IPS-18a (cell line): ENCODE results near the gene PRPF19.
A peak's percentile ranks its signal among the peaks of the same experiment; 100 is the strongest.

ENCODE experiments used
- H3K27ac ChIP-seq: one replicate; pipeline ENCODE4 v1.5.1; 2013; ENCODE audit warnings: low read length
- H3K27me3 ChIP-seq: one replicate; pipeline ENCODE4 v1.6.1; 2013; ENCODE audit warnings: mild to moderate bottlenecking, low read length; ENCODE audit not compliant: control insufficient read depth, insufficient read depth
- H3K36me3 ChIP-seq: one replicate; pipeline ENCODE4 v1.6.1; 2013; ENCODE audit warnings: low read depth, low read length; ENCODE audit not compliant: control insufficient read depth
- H3K4me1 ChIP-seq: one replicate; pipeline ENCODE4 v1.6.1; 2013; ENCODE audit warnings: low read depth, low read length; ENCODE audit not compliant: control insufficient read depth
- H3K4me3 ChIP-seq: one replicate; pipeline ENCODE4 v1.5.1; 2013; ENCODE audit warnings: low read length
- H3K9ac ChIP-seq: one replicate; pipeline ENCODE4 v1.6.1; 2013; ENCODE audit warnings: mild to moderate bottlenecking, low read length, moderate library complexity
- H3K9me3 ChIP-seq: one replicate; pipeline ENCODE4 v1.6.1; 2013; ENCODE audit warnings: low read depth, low read length; ENCODE audit not compliant: control insufficient read depth

PRPF19 gene

DNA sequence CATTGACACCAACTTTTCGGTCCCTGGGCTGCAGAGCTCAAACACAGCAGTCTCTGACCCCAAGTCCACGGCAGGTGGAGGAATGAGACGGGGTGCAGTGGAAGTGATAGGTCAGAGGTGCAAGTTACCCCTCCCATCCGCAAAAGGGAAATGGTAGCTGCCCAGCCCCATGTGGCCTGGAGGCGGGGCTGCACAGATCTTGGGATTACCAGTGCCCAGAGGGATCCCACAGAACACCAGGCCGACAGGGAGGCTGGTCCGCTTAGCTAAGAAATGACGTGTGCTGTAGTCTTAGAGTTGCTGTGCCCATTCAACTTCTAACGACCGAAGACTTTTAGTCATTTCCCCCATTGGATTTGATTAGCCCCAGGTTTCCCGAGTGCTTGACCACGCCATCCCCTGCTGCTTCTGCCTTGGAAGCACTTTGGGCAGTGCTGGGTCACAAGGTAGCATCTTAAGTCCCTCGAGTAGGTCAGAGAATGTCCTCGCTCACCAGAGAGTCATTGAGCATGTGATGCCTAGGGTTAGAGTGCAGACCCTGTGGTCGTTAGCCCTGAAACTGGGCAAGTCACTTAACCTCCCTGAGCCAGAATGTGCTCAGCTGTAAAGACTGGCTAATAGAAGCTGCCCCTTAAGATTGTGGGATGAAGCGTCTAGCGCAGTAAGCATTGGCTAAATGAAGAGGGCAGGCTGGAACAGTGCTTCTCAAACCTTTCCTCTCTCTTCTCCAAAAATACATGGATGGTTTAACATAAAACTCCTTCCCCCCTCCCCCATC is 54.9 kb downstream of the PRPF19 start:
- no peak overlapping the region for H3K9ac ChIP-seq
- H3K4me1 ChIP-seq, result no peaks in the 10 kb centered on the region
- no peak overlapping the region for H3K4me3 ChIP-seq
- peaks cover 6% of the 10 kb centered on the region for H3K27me3 ChIP-seq
- peaks cover 31% of the 10 kb centered on the region for H3K36me3 ChIP-seq
- no peak overlapping the region for H3K27ac ChIP-seq
- H3K9me3 ChIP-seq, result no peaks in the 10 kb centered on the region

- Histone ChIP-seq H3K4me3 (no peak overlapping the region), H3K27ac (no peak overlapping the region), H3K27me3 (peaks cover 6% of the 10 kb centered on the region), H3K36me3 (peaks cover 34% of the 10 kb centered on the region), H3K9ac (no peak overlapping the region), H3K9me3 (no peaks in the 10 kb centered on the region), H3K4me1 (no peaks in the 10 kb centered on the region)
These were observed 56.5 kb downstream of the PRPF19 start for GRCh38 chr11:60849641-60850520.

- Histone ChIP-seq H3K4me1 (peaks cover 2% of the 10 kb centered on the region), H3K27me3 (peaks cover 6% of the 10 kb centered on the region), H3K27ac (no peak overlapping the region), H3K9ac (no peak overlapping the region), H3K9me3 (no peaks in the 10 kb centered on the region), H3K4me3 (no peak overlapping the region), H3K36me3 (peaks cover 35% of the 10 kb centered on the region)
These were observed 57.7 kb downstream of the PRPF19 start for GRCh38 chr11:60848714-60849151.

DNA sequence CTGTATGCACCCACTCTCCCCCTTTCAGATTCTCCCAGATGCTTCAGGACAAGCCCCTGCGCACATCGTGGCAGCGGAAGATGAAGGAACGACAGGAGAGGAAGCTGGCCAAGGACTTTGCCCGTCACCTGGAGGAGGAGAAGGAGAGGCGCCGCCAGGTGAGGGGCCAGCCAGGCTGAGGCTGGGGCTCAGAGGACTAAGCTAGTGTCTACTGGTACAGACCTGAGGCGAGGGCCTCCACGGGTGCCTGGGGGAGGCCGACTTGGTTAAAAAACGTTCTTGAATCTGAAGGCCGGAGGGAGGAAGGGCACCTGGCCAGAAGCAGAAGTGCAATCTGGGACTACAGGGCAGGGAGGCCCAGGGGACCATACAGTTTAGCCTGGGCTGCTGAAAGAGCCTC is 58.5 kb downstream of the PRPF19 start:
- H3K4me3 ChIP-seq, result no peak overlapping the region
- H3K4me1 ChIP-seq, result peaks cover 8% of the 10 kb centered on the region
- H3K36me3 ChIP-seq, result peaks cover 35% of the 10 kb centered on the region
- no peaks in the 10 kb centered on the region for H3K27me3 ChIP-seq
- H3K9me3 ChIP-seq, result no peaks in the 10 kb centered on the region
- no peak overlapping the region for H3K27ac ChIP-seq
- H3K9ac ChIP-seq, result no peak overlapping the region

DNA sequence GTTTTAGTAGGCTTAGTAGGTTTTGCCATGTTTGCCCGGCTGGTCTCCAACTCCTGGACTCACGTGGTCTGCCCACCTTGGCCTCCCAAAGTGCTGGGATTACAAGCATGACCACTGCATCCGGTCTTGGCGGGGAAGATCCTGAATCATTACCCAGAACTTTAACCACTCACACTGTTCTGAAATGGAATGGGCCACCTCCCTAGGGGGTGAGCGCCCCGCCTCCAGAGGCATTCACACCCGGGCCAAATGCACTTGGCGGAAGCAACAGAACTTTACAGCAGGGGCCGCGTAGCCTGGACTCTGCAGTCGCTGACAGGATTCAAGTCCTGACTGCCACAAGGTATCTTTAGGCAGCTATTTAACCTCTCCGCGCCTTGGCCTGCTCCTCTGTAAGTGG is 59.1 kb downstream of the PRPF19 start:
- Histone ChIP-seq H3K9me3 (no peaks in the 10 kb centered on the region), H3K27me3 (no peaks in the 10 kb centered on the region), H3K9ac (no peak overlapping the region), H3K4me1 (peaks cover 8% of the 10 kb centered on the region), H3K27ac (no peak overlapping the region), H3K36me3 (peaks cover 35% of the 10 kb centered on the region), H3K4me3 (no peak overlapping the region)

DNA sequence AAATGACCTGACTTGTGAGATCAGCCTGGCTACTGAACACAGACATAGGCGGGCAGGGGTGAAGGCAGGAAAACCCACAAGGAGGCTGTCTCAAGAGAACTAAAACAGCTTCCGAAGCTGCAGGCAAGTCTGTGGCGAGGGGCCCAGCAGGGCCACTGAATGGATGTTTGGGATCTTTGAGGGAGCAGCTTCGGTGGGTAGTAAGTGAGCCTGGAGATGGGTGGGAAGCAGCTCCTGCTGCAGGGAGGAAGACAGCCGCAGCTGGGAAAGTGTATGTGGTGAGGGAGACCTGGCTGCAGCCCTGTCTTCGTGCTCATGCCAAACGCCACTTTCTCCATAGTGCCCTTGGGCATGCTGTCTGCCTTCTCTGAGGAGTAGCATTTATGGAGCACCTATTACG is 61.0 kb downstream of the PRPF19 start:
- Histone ChIP-seq H3K9me3 (no peaks in the 10 kb centered on the region), H3K4me3 (no peak overlapping the region), H3K9ac (no peak overlapping the region), H3K36me3 (peaks cover 26% of the 10 kb centered on the region), H3K27me3 (no peaks in the 10 kb centered on the region), H3K27ac (no peak overlapping the region), H3K4me1 (peaks cover 13% of the 10 kb centered on the region)

DNA sequence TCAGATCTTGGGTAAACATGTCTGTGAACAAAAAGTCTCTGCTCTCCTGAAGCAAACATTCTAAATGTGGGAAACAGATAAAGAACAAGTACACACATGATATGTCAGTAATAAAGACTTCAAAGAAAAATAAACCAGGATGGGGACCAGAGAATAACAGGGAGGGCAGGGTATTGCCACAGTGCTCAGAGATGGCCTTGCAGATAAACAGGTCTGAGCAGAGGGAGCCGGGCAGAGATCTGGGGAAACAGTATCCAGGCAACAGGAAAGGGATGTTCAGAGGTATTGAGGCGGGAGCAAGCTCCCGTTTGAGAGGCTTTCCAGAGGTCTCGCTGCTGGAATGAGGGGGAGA is 61.5 kb downstream of the PRPF19 start:
- no peaks in the 10 kb centered on the region for H3K27me3 ChIP-seq
- peaks cover 13% of the 10 kb centered on the region for H3K4me1 ChIP-seq
- peak overlapping the region; percentile 84 for H3K4me3 ChIP-seq
- no peak overlapping the region for H3K9ac ChIP-seq
- H3K9me3 ChIP-seq, result no peaks in the 10 kb centered on the region
- H3K27ac ChIP-seq, result no peak overlapping the region
- H3K36me3 ChIP-seq, result peaks cover 21% of the 10 kb centered on the region

DNA sequence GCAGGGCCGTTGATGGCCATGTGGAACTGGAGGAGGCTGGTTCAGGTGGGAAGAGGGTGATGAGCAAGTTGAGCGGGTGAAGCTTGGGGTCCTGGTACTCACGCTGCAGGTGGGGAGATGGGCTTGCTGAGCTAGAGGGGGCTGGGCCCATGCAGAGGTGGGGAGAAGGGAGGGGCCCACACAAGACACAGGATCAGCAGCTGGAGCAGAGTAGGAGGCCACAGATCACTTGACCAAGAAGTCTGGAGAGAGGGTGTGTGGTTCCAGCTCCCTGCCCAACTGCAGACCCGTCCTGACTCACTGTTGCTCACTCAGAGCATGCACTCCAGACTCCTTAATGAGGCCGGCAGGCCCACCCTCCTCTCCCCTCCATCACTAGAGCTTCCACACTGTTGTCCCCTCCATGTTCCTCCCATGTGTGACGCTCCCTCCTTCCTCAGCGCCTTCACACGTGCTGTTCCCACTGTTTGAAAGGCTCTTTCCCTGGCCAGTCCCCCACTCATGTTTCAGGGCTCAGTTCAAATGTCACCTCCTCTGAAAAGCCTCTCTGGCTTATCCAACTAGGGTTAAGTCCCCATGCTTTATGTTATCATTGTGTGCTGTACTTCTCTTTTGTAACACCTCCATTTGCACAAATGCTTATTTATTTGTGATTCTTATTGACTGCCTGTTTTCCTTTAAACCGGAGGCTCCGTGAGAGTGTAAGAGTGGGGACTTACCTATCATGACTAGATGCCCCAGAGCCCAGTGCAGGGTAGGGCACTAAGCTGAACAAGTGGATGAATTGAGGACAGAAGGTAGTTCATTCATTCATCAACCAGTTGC is 62.1 kb downstream of the PRPF19 start:
- no peaks in the 10 kb centered on the region for H3K9me3 ChIP-seq
- peaks cover 13% of the 10 kb centered on the region for H3K4me1 ChIP-seq
- H3K27me3 ChIP-seq, result no peaks in the 10 kb centered on the region
- peak overlapping the region; percentile 84 for H3K4me3 ChIP-seq
- H3K9ac ChIP-seq, result peak overlapping the region; percentile 84
- no peak overlapping the region for H3K27ac ChIP-seq
- peaks cover 15% of the 10 kb centered on the region for H3K36me3 ChIP-seq

- Histone ChIP-seq H3K4me1 (peaks cover 13% of the 10 kb centered on the region), H3K9ac (peak overlapping the region; percentile 84), H3K27ac (no peak overlapping the region), H3K27me3 (no peaks in the 10 kb centered on the region), H3K9me3 (no peaks in the 10 kb centered on the region), H3K4me3 (peak overlapping the region; percentile 84), H3K36me3 (peaks cover 4% of the 10 kb centered on the region)
These were observed 63.5 kb downstream of the PRPF19 start for GRCh38 chr11:60842668-60843600.

DNA sequence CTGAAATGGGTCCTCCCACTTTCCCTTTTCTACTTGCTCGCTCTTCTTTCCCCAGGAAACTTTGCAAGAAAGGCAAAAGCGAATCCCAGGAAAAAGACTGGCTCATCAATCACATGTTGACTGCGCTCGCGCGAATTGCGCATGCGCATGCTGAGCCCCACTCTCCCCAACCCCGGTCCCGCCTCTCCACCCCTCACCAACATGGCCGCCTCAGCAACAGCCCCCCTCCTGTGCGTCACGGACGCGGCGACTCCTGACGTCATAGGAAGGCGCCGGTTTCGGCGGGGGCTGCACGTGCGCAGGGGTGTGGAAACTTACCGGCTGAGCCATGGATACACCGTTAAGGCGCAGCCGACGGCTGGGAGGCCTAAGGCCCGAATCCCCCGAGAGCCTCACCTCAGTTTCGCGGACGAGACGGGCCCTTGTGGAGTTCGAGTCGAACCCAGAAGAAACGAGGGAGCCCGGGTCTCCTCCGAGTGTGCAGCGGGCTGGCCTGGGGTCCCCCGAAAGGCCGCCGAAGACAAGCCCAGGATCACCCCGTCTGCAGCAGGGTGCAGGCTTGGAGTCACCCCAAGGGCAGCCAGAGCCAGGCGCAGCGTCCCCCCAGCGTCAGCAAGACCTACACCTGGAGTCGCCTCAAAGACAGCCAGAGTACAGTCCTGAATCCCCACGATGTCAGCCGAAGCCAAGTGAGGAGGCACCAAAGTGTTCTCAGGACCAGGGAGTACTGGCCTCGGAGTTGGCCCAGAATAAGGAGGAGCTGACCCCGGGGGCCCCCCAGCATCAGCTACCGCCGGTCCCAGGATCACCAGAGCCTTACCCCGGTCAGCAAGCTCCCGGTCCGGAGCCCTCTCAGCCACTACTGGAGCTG is 64.4 kb downstream of the PRPF19 start, which contains the start of gene CCDC86:
CCDC86 (plus strand) TSS at position 317 of the 871 bp plus-strand sequence; CDS start at position 329, 12 bp downstream.
- no peaks in the 10 kb centered on the region for H3K9me3 ChIP-seq
- no peaks in the 10 kb centered on the region for H3K27me3 ChIP-seq
- peaks cover 13% of the 10 kb centered on the region for H3K4me1 ChIP-seq
- peak within 1 kb of the TSS; percentile 84 for H3K9ac ChIP-seq
- peaks cover 4% of the 10 kb centered on the region for H3K36me3 ChIP-seq
- peak within 1 kb of the TSS; percentile 84 for H3K4me3 ChIP-seq
- H3K27ac ChIP-seq, result peak within 1 kb of the TSS; percentile 74
